ENCODE measurements around the gene ABLIM1.

Gene ABLIM1

DNA sequence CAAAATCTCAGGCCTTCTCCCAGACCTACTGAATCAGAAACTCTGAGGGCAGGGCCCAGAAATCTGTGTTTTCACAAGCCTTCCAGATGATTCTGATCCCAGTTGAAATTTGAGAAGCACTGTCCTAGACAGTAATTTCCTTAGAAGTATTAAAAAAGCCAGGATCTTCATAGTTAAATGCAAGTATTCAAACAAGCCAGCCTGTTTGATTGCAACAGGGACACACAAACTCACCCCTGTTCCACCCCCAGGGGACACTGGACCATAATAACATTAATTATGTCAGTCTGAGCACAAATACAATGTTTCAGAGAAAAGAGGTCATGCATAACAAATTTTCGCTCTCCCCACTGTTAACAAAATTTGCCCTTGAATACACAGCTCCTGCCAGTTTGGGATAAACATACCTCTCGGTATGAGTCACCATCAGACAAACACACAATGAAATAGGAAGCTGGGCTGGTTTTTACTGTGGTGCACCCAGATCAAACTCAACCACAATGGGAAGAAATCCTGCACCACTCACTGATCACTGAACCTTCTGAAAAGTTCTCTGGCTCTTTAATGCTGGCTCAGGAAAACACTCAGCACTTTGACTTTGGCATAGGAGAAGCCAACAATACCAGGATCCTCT is 34.3 kb downstream of the ABLIM1 start (continued):
- TF ChIP-seq, protein P1, sequence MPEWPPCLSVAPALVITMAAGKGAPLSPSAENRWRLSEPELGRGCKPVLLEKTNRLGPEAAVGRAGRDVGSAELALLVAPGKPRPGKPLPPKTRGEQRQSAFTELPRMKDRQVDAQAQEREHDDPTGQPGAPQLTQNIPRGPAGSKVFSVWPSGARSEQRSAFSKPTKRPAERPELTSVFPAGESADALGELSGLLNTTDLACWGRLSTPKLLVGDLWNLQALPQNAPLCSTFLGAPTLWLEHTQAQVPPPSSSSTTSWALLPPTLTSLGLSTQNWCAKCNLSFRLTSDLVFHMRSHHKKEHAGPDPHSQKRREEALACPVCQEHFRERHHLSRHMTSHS (tag by site-specific recombination; IDR thresholded peaks at IDR 0.05) = no peak
- TF ChIP-seq ZNF555 (tag by site-specific recombination; conservative IDR thresholded peaks at IDR 0.05) = no peak
- TF ChIP-seq ZNF658 (tag by site-specific recombination; IDR thresholded peaks at IDR 0.05) = no peak
- TF ChIP-seq TCF7L2 (IDR thresholded peaks at IDR 0.05; ENCODE audit: borderline replicate concordance, low read depth, low read length) = no peak
- 0 out of 2 replicates have a peak, but pooled peaks have one; percentile 53 for TF ChIP-seq ZFP37 (tag by site-specific recombination; IDR thresholded peaks at IDR 0.05)
- TF ChIP-seq ZNF335 (tag by site-specific recombination; conservative IDR thresholded peaks at IDR 0.05) = 0 out of 2 replicates have a peak, but pooled peaks have one; percentile 28
- TF ChIP-seq ZBTB1 (tag by site-specific recombination; IDR thresholded peaks at IDR 0.05) = no peak
- no peak for TF ChIP-seq ZNF571 (tag by site-specific recombination; IDR thresholded peaks at IDR 0.05)
- no peak for TF ChIP-seq ZNF214 (tag by site-specific recombination; IDR thresholded peaks at IDR 0.05; ENCODE audit: borderline replicate concordance)
- TF ChIP-seq MZF1 (tag by site-specific recombination; IDR thresholded peaks at IDR 0.05; ENCODE audit: borderline replicate concordance) = 0 out of 2 replicates have a peak, but pooled peaks have one; percentile 48
- no peak for TF ChIP-seq ZNF433 (tag by site-specific recombination; IDR thresholded peaks at IDR 0.05; ENCODE audit: low read depth)
- no peak for TF ChIP-seq HOXA7 (CRISPR knock-in tag; IDR thresholded peaks at IDR 0.05; ENCODE audit: borderline replicate concordance)
- no peak for TF ChIP-seq SP2 (tag by site-specific recombination; IDR thresholded peaks at IDR 0.05)
- no peak for TF ChIP-seq ZNF529 (tag by site-specific recombination; IDR thresholded peaks at IDR 0.05; ENCODE audit: insufficient replicate concordance)
- TF ChIP-seq SALL2 (tag by site-specific recombination; IDR thresholded peaks at IDR 0.05; ENCODE audit: borderline replicate concordance) = no peak
- TF ChIP-seq, protein P2, sequence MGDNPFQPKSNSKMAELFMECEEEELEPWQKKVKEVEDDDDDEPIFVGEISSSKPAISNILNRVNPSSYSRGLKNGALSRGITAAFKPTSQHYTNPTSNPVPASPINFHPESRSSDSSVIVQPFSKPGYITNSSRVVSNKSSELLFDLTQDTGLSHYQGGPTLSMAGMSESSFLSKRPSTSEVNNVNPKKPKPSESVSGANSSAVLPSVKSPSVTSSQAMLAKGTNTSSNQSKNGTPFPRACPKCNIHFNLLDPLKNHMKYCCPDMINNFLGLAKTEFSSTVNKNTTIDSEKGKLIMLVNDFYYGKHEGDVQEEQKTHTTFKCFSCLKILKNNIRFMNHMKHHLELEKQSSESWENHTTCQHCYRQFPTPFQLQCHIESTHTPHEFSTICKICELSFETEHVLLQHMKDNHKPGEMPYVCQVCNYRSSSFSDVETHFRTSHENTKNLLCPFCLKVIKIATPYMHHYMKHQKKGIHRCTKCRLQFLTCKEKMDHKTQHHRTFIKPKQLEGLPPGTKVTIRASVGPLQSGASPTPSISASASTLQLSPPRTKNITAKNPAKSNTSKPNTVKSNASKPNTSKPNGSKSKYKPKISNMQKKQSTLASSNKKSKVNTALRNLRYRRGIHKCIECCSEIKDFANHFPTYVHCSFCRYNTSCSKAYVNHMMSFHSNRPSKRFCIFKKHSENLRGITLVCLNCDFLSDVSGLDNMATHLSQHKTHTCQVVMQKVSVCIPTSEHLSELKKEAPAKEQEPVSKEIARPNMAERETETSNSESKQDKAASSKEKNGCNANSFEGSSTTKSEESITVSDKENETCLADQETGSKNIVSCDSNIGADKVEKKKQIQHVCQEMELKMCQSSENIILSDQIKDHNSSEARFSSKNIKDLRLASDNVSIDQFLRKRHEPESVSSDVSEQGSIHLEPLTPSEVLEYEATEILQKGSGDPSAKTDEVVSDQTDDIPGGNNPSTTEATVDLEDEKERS (tag by site-specific recombination; IDR thresholded peaks at IDR 0.05) = no peak
- TF ChIP-seq WT1 (tag by site-specific recombination; IDR thresholded peaks at IDR 0.05) = peak; percentile 62
- TF ChIP-seq PRDM6 (tag by site-specific recombination; IDR thresholded peaks at IDR 0.05) = peak; percentile 98
- TF ChIP-seq ZSCAN16 (tag by site-specific recombination; IDR thresholded peaks at IDR 0.05) = 0 out of 2 replicates have a peak, but pooled peaks have one; percentile 22
- TF ChIP-seq ZNF223 (tag by site-specific recombination; IDR thresholded peaks at IDR 0.05) = 0 out of 2 replicates have a peak, but pooled peaks have one; percentile 21
- TF ChIP-seq GLI2 (tag by site-specific recombination; IDR thresholded peaks at IDR 0.05; ENCODE audit: borderline replicate concordance, low read depth) = 0 out of 2 replicates have a peak, but pooled peaks have one; percentile 4
- TF ChIP-seq ZNF623 (tag by site-specific recombination; IDR thresholded peaks at IDR 0.05) = no peak
- no peak for TF ChIP-seq ZNF37A (tag by site-specific recombination; IDR thresholded peaks at IDR 0.05)
- peak; percentile 44; the same call in 1 of the 2 replicates for TF ChIP-seq ZSCAN30 (tag by site-specific recombination; IDR thresholded peaks at IDR 0.05)
- no peak for TF ChIP-seq HOXD13 (CRISPR knock-in tag; IDR thresholded peaks at IDR 0.05; ENCODE audit: borderline replicate concordance)
- TF ChIP-seq ZNF521 (tag by site-specific recombination; IDR thresholded peaks at IDR 0.05) = no peak
- no peak for TF ChIP-seq ZBTB8A (tag by site-specific recombination; IDR thresholded peaks at IDR 0.05)
- no peak for TF ChIP-seq ZNF530 (tag by site-specific recombination; IDR thresholded peaks at IDR 0.05; ENCODE audit: low read depth)
- no peak for TF ChIP-seq ZBTB48 (tag by site-specific recombination; IDR thresholded peaks at IDR 0.05)
- peak; percentile 72 for TF ChIP-seq GLIS1 (tag by site-specific recombination; IDR thresholded peaks at IDR 0.05)
- TF ChIP-seq KLF9 (tag by site-specific recombination; IDR thresholded peaks at IDR 0.05; ENCODE audit: low read depth) = 0 out of 2 replicates have a peak, but pooled peaks have one; percentile 14
- no peak for TF ChIP-seq ZNF157 (tag by site-specific recombination; IDR thresholded peaks at IDR 0.05)
- TF ChIP-seq KLF7 (tag by site-specific recombination; IDR thresholded peaks at IDR 0.05; ENCODE audit: borderline replicate concordance) = no peak
- peak; percentile 77 for TF ChIP-seq PATZ1 (tag by site-specific recombination; IDR thresholded peaks at IDR 0.05)
